NB4 (cell line): ENCODE results near the gene HTR4.

Experiments used
- DNase-seq: peaks from one replicate; pipeline ENCODE4 v3.0.0; 2010; ENCODE audit warnings: low read depth
- H3K4me3 ChIP-seq: one replicate; pipeline ENCODE4 v1.5.1; 2011; ENCODE audit warnings: mild to moderate bottlenecking, low read depth, low read length, moderate library complexity
- MAX ChIP-seq: IDR thresholded peaks from 2 replicates; pipeline ENCODE4 v1.6.1; 2011; ENCODE audit warnings: low read depth, low read length
- MYC ChIP-seq: IDR thresholded peaks from 2 replicates; pipeline ENCODE4 v1.6.1; 2011; ENCODE audit warnings: low read depth, low read length
- POLR2A ChIP-seq: IDR thresholded peaks from 2 replicates; pipeline ENCODE4 v1.6.1; 2011; ENCODE audit warnings: mild to moderate bottlenecking; ENCODE audit not compliant: insufficient read length; ENCODE audit errors: extremely low read depth
- TF ChIP-seq, protein P1 (sequence below): IDR thresholded peaks from one replicate; pipeline ENCODE4 v1.5.1; 2012; ENCODE audit warnings: low read depth, low read length

Gene HTR4

DNA sequence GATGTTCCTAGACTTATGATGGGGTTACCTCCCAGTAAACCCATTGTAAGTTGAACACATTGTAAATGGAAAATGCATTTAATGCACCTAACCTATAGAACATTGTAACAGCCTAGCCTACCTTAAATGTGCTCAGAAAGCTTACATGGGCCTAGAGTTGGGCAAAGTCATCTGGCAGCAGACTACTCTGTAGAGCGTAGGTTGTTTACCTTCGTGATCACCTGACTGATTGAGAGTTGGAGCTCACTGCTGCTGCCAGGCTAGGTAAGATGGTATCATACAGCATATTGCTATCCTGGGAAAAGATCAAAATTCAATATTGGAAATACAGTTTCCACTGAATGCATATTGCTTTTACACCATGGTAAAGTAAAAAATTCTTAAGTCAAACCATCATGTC, 95.4 kb downstream of the HTR4 start:
- TF ChIP-seq MYC (no peak), MAX (no peak), POLR2A (no peak)
- TF ChIP-seq, protein P1, sequence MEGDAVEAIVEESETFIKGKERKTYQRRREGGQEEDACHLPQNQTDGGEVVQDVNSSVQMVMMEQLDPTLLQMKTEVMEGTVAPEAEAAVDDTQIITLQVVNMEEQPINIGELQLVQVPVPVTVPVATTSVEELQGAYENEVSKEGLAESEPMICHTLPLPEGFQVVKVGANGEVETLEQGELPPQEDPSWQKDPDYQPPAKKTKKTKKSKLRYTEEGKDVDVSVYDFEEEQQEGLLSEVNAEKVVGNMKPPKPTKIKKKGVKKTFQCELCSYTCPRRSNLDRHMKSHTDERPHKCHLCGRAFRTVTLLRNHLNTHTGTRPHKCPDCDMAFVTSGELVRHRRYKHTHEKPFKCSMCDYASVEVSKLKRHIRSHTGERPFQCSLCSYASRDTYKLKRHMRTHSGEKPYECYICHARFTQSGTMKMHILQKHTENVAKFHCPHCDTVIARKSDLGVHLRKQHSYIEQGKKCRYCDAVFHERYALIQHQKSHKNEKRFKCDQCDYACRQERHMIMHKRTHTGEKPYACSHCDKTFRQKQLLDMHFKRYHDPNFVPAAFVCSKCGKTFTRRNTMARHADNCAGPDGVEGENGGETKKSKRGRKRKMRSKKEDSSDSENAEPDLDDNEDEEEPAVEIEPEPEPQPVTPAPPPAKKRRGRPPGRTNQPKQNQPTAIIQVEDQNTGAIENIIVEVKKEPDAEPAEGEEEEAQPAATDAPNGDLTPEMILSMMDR, result no peak
- H3K4me3 ChIP-seq, result no peak overlapping the region
- no peak for DNase-seq

- no peak for DNase-seq
- H3K4me3 ChIP-seq, result no peak overlapping the region
- TF ChIP-seq MYC (no peak), POLR2A (no peak), MAX (no peak)
- TF ChIP-seq, protein P1, result no peak
Measured at GRCh38 chr5:148556835-148557234, 97.5 kb downstream of the HTR4 start.

- H3K4me3 ChIP-seq, result no peak overlapping the region
- TF ChIP-seq POLR2A (no peak), MAX (no peak), MYC (no peak)
- TF ChIP-seq, protein P1, result no peak
- no peak for DNase-seq
Measured at GRCh38 chr5:148554621-148555020, 99.7 kb downstream of the HTR4 start.

- H3K4me3 ChIP-seq, result no peak overlapping the region
- TF ChIP-seq MAX, result no peak
- no peak for TF ChIP-seq MYC
- no peak for TF ChIP-seq POLR2A
- TF ChIP-seq, protein P1, result no peak
- DNase-seq, result no peak
Measured at GRCh38 chr5:148543727-148544126, 110.6 kb downstream of the HTR4 start.

DNA sequence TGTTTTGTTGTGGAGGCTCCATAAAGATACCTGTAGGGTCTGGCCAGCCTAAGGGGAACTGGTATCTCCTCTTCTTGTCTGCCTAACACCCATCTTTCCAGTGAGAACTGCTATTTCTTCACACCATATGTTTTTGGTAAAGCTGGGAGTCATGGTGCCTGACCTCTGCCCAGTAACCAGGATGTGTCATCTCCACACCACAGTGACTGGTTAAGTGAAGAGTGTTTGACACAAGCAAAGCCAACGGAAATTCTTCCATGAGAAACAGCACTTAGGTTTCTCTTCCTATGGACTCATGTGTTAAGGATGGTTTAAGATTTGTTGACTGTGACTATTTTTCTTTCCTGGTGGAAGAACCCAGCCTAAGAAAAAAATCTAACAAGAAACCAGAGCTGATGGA, 111.5 kb downstream of the HTR4 start:
- no peak overlapping the region for H3K4me3 ChIP-seq
- TF ChIP-seq, protein P1, result no peak
- no peak for TF ChIP-seq MAX
- no peak for TF ChIP-seq POLR2A
- TF ChIP-seq MYC, result no peak
- DNase-seq, result peak; percentile 6
